ENCODE results near the gene BOD1. TPM values are rescaled to one million over a fixed set of nuclear protein-coding genes. Genes with fewer than 3 reads are reported as not detected.
"Not testable (repeated sequence)": the region's sequence is repeated elsewhere in the genome, so short reads cannot be mapped to it uniquely, and the experiment has no call there.

Gene BOD1
- total RNA-seq, 2 donors from 2014 or later, result 79.3 to 92.9 TPM

DNA sequence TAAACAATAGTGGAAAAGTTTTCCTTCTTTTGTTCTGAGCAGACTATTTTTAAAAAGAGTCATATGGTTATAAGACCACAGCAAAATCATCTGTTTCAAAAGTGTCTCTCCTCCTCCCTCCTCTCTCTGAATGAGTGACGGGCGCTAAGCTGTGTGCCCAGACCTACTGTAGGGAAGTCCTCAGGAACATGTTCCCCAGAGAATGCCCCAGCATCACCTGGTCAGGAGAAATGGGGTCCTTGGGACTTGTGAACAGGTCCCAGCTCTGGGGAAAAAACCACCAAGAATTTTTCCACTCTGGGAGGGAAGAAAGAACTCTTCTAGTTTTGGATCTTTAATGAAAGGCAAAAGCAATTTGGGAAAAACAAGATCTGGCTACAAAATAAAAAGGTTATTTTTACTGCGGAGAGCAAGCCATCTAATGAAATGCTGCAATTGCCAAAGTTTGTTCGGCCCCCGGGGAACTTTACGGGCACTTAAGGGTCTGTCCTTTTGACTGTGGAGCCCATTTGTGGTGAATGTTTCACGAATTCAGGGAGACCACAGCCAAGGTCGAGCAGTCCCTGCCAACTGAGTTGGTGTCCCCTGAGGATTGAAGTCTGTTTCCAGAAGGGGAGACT lies 25.9 kb downstream of the BOD1 start:
- TF ChIP-seq, protein P1, sequence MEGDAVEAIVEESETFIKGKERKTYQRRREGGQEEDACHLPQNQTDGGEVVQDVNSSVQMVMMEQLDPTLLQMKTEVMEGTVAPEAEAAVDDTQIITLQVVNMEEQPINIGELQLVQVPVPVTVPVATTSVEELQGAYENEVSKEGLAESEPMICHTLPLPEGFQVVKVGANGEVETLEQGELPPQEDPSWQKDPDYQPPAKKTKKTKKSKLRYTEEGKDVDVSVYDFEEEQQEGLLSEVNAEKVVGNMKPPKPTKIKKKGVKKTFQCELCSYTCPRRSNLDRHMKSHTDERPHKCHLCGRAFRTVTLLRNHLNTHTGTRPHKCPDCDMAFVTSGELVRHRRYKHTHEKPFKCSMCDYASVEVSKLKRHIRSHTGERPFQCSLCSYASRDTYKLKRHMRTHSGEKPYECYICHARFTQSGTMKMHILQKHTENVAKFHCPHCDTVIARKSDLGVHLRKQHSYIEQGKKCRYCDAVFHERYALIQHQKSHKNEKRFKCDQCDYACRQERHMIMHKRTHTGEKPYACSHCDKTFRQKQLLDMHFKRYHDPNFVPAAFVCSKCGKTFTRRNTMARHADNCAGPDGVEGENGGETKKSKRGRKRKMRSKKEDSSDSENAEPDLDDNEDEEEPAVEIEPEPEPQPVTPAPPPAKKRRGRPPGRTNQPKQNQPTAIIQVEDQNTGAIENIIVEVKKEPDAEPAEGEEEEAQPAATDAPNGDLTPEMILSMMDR (conservative IDR thresholded peaks at IDR 0.05), result no peak
- Histone ChIP-seq H3K27me3 (ENCODE audit: control insufficient read depth, insufficient read depth, low read length, poor library complexity, severe bottlenecking) (no peaks in the 10 kb centered on the region), H3K4me1 (ENCODE audit: control insufficient read depth, insufficient read depth, low read length) (no peaks in the 10 kb centered on the region), H3K4me3 (ENCODE audit: low read length) (no peak overlapping the region), H3K27ac (ENCODE audit: low read depth, low read length) (no peak overlapping the region), H3K36me3 (ENCODE audit: control insufficient read depth, insufficient read depth, low read length) (no peaks in the 10 kb centered on the region), H3K9ac (ENCODE audit: extremely low read depth, low read length, poor library complexity, severe bottlenecking) (no peak overlapping the region), H3K9me3 (ENCODE audit: control insufficient read depth, low read length) (peaks cover 51% of the 10 kb centered on the region)
- WGBS, 2 experiments (ENCODE audit: insufficient coverage in 1 of 2, insufficient read length in 1 of 2), result 86% methylated on average over 4 to 8 of the region's 8 CpGs
- H3K4me1 Mint-ChIP-seq, result no peaks in the 10 kb centered on the region
- peaks cover 75% of the 10 kb centered on the region for H3K9me3 Mint-ChIP-seq
- H3K27ac Mint-ChIP-seq, result no peak overlapping the region
- no peak for DNase-seq
- peaks cover 5% of the 10 kb centered on the region for H3K27me3 Mint-ChIP-seq (ENCODE audit: insufficient read depth)
- peaks cover 18% of the 10 kb centered on the region for H3K36me3 Mint-ChIP-seq (ENCODE audit: low read depth)
- H3K4me3 Mint-ChIP-seq, result no peak overlapping the region

DNA sequence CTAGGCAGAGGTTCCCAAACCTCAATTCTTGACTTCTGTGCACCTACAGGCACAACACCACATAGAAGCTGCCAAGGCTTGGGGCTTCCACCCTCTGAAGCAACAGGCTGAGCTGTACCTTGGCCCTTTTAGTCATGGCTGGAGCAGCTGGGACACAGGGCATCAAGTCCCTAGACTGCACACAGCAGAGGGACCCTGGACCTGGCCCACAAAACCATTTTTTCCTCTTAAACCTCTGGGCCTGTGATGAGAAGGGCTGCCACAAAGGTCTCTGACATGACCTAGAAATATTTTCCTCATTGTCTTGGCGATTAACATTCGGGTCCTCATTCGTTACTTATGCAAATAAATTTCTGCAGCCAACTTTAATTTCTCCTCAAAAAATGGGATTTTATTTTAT lies 30.3 kb downstream of the BOD1 start:
- H3K27ac ChIP-seq (ENCODE audit: low read depth, low read length); H3K27me3 ChIP-seq (ENCODE audit: control insufficient read depth, insufficient read depth, low read length, poor library complexity, severe bottlenecking); H3K27ac Mint-ChIP-seq; H3K36me3 Mint-ChIP-seq (ENCODE audit: low read depth); H3K9ac ChIP-seq (ENCODE audit: extremely low read depth, low read length, poor library complexity, severe bottlenecking); H3K4me1 ChIP-seq (ENCODE audit: control insufficient read depth, insufficient read depth, low read length); H3K36me3 ChIP-seq (ENCODE audit: control insufficient read depth, insufficient read depth, low read length); DNase-seq; H3K4me3 Mint-ChIP-seq; H3K4me3 ChIP-seq (ENCODE audit: low read length); H3K4me1 Mint-ChIP-seq; H3K27me3 Mint-ChIP-seq (ENCODE audit: insufficient read depth): not testable (repeated sequence)
- peaks cover 59% of the 10 kb centered on the region for H3K9me3 Mint-ChIP-seq
- 94% methylated on average over 3 of the region's 3 CpGs; no CpG with 5 or more reads in 1 of the 2 experiments for WGBS, 2 experiments (ENCODE audit: insufficient coverage in 1 of 2, insufficient read length in 1 of 2)
- H3K9me3 ChIP-seq (ENCODE audit: control insufficient read depth, low read length), result peaks cover 34% of the 10 kb centered on the region

DNA sequence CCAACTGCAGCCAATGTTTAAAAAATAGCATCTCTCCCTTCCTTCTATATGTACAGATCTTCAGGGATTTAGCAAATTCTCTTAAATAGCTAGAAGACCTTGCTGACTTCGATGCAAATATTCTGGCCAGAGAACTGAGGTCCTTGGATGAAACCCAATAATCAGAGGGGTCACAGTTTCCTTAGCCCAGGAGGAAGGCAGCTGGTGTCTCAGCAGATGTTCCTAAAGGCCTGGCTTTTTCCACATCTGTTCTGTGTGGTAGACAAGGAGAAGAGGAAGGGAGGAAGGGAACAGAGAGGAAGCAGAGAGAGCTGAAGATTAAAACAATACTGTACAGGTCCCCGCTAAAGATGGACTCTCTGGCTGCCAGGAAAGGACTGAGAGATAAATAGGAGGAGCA lies 33.1 kb downstream of the BOD1 start:
- Mint-ChIP-seq H3K36me3 (ENCODE audit: low read depth) (peaks cover 3% of the 10 kb centered on the region), H3K27me3 (ENCODE audit: insufficient read depth) (peaks cover 9% of the 10 kb centered on the region), H3K9me3 (peaks cover 51% of the 10 kb centered on the region), H3K27ac (no peak overlapping the region), H3K4me1 (peaks cover 2% of the 10 kb centered on the region), H3K4me3 (no peak overlapping the region)
- 87 to 93% methylated on average over 2 of the region's 2 CpGs for WGBS, 2 experiments (ENCODE audit: insufficient coverage in 1 of 2, insufficient read length in 1 of 2)
- Histone ChIP-seq H3K4me1 (ENCODE audit: control insufficient read depth, insufficient read depth, low read length) (no peaks in the 10 kb centered on the region), H3K9ac (ENCODE audit: extremely low read depth, low read length, poor library complexity, severe bottlenecking) (no peak overlapping the region), H3K4me3 (ENCODE audit: low read length) (no peak overlapping the region), H3K27me3 (ENCODE audit: control insufficient read depth, insufficient read depth, low read length, poor library complexity, severe bottlenecking) (no peaks in the 10 kb centered on the region), H3K27ac (ENCODE audit: low read depth, low read length) (no peak overlapping the region), H3K36me3 (ENCODE audit: control insufficient read depth, insufficient read depth, low read length) (no peaks in the 10 kb centered on the region), H3K9me3 (ENCODE audit: control insufficient read depth, low read length) (peaks cover 33% of the 10 kb centered on the region)
- no peak for DNase-seq
- TF ChIP-seq, protein P1 (conservative IDR thresholded peaks at IDR 0.05), result no peak

Data from endodermal cell (in vitro differentiated cells).